Measurements from ENCODE around the gene TRAPPC12.

Gene TRAPPC12

DNA sequence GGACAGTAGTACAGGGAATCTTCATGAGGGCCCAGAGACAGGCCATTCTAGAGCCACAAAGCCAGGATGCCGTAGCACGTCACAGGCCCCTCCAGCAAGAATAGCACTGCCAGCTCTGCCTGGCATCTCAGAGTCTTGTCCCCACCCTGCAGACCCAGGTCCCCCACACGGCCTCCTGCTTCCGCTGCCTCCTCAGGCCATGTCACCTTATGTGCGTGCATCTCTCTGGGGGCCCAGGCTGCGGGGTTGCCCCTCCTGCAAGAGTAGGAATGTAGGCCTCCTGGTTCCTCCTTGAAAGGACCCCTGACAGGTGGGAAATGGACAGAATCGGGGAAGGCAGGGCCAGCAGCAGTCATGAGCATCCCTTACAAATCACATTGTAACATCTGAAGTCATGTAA, 90.0 kb downstream of the TRAPPC12 start:
- Histone ChIP-seq H3K9me3 (replicated peaks in 1 of 11) (no peaks in the 10 kb centered on the region), H3K36me3 (peaks cover 0 to 99% (median 75%) of the 10 kb centered on the region in 11 experiments; a peak in 21 of 22 replicates), H3K27ac (no peak overlapping the region), H3K4me1 (peaks cover 0 to 3% (median 0%) of the 10 kb centered on the region in 10 experiments; a peak in 3 of 20 replicates), H4K20me1 (peaks cover 0 to 15% (median 0%) of the 10 kb centered on the region in 11 experiments; a peak in 5 of 22 replicates), H3K4me3 (no peak overlapping the region), H3K27me3 (no peaks in the 10 kb centered on the region), H3K9ac (no peak overlapping the region), H3K4me2 (no peak overlapping the region)
- no peak for TF ChIP-seq Cebpa-rat (IDR thresholded peaks at IDR 0.05)

- no peak for TF ChIP-seq Cebpa-rat (IDR thresholded peaks at IDR 0.05)
- no peak overlapping the region for H3K27ac ChIP-seq
- no peaks in the 10 kb centered on the region for H3K27me3 ChIP-seq
- peaks cover 0 to 10% (median 0%) of the 10 kb centered on the region in 11 experiments; a peak in 5 of 22 replicates for H4K20me1 ChIP-seq
- no peak overlapping the region for H3K4me3 ChIP-seq
- peaks cover 0 to 99% (median 69%) of the 10 kb centered on the region in 11 experiments; a peak in 21 of 22 replicates for H3K36me3 ChIP-seq
- H3K9me3 ChIP-seq (replicated peaks in 1 of 11): no peaks in the 10 kb centered on the region
- H3K4me2 ChIP-seq: no peak overlapping the region
- H3K4me1 ChIP-seq: no peaks in the 10 kb centered on the region
- H3K9ac ChIP-seq: no peak overlapping the region
Measured at GRCh38 chr2:3470166-3470651, 90.7 kb downstream of the TRAPPC12 start.

DNA sequence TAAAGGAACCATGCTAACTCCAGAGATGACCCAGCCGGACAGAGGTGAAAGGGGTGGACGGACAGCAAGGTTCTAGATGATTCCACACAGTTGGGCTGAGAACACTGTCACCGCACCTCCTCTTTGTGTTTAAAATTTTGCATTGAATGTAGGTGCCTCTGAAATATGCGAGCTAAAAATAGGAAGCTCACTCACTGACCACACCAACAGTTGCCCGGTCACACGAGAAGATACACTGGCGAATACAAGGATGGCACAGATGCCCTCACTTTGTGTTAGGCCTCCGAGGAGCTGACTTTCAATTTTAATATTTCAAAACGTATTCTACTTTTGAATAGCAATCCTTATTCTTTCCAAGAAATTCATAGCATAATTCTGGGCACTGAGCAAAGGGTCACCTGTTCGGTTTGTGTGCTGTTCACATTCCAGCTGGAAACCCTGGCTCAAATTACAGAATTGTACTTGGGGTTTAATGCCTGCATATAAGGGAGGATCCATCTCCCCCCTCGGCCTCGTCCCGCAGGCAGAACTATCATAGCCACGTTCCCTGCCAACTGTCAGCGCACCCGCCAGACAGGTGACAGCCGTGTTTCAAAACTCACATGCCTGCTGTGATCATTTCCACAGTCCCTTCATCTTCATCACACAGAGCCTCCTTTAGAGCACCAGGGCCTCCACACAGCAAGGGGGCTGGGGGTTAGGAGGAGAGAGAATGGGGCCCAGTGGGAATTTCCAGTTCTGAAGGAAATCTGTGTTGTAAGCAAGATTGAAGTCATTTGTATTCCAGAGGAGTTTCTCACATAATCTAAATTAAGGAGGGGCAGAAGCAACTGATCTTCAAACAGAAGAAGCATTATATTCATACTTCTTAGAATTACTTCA, 91.6 kb downstream of the TRAPPC12 start:
- TF ChIP-seq Cebpa-rat (IDR thresholded peaks at IDR 0.05): no peak
- Histone ChIP-seq H3K36me3 (peaks cover 0 to 98% (median 70%) of the 10 kb centered on the region in 11 experiments; a peak in 21 of 22 replicates), H3K27ac (no peak overlapping the region)

DNA sequence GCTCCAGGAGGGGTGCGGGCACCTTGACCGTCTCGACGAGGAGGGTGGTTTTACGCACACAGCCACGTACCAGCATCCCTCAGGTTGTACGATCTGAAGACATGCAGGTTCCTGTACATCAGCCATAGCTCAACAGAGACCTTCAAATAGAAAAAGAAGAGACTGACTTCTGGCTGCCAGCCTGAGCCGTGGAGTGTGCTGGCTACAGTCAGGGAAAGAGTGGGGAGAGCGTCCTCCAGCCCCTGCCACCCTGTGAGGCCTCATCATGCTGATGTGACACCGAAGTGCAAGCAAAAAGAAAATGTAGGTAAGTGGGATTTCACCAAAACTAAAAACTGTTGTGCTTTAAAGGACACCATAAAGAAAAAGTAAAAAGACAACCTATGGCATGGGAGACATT, 92.8 kb downstream of the TRAPPC12 start:
- Histone ChIP-seq H3K9me3 (replicated peaks in 1 of 11) (no peaks in the 10 kb centered on the region), H3K4me1 (peaks cover 0 to 11% (median 0%) of the 10 kb centered on the region in 10 experiments; a peak in 9 of 20 replicates), H3K27me3 (no peaks in the 10 kb centered on the region), H3K4me3 (no peak overlapping the region), H3K36me3 (peaks cover 5 to 92% (median 58%) of the 10 kb centered on the region in 11 experiments; a peak in 21 of 22 replicates), H3K27ac (no peak overlapping the region), H3K9ac (no peak overlapping the region), H4K20me1 (peaks cover 0 to 10% (median 0%) of the 10 kb centered on the region in 11 experiments; a peak in 5 of 22 replicates), H3K4me2 (no peak overlapping the region)
- TF ChIP-seq Cebpa-rat (IDR thresholded peaks at IDR 0.05): no peak

More for the DNA sequence above, 91.6 kb downstream of the TRAPPC12 start:
- Histone ChIP-seq H3K4me2 (no peak overlapping the region), H3K27me3 (no peaks in the 10 kb centered on the region), H3K4me1 (peaks cover 0 to under 1% (median 0%) of the 10 kb centered on the region in 10 experiments; a peak in 2 of 20 replicates), H3K9me3 (replicated peaks in 1 of 11) (no peaks in the 10 kb centered on the region), H3K9ac (no peak overlapping the region), H4K20me1 (peaks cover 0 to 10% (median 0%) of the 10 kb centered on the region in 11 experiments; a peak in 5 of 22 replicates), H3K4me3 (no peak overlapping the region)

GRCh38 chr2:3472966-3473365, 93.5 kb downstream of the TRAPPC12 start:
- H3K36me3 ChIP-seq: peaks cover 5 to 88% (median 52%) of the 10 kb centered on the region in 11 experiments; a peak in 21 of 22 replicates
- H3K4me3 ChIP-seq: no peak overlapping the region
- no peak overlapping the region for H3K9ac ChIP-seq
- no peak overlapping the region for H3K4me2 ChIP-seq
- H3K4me1 ChIP-seq: peaks cover 0 to 11% (median 0%) of the 10 kb centered on the region in 10 experiments; a peak in 9 of 20 replicates
- peaks cover 0 to 9% (median 0%) of the 10 kb centered on the region in 11 experiments; a peak in 5 of 22 replicates for H4K20me1 ChIP-seq
- H3K27ac ChIP-seq: no peak overlapping the region
- no peak for TF ChIP-seq Cebpa-rat (IDR thresholded peaks at IDR 0.05)
- no peaks in the 10 kb centered on the region for H3K27me3 ChIP-seq
- H3K9me3 ChIP-seq (replicated peaks in 1 of 11): no peaks in the 10 kb centered on the region

GRCh38 chr2:3475771-3476170, 96.3 kb downstream of the TRAPPC12 start:
- no peak for TF ChIP-seq Cebpa-rat (IDR thresholded peaks at IDR 0.05)
- Histone ChIP-seq H3K36me3 (peaks cover 19 to 79% (median 46%) of the 10 kb centered on the region in 11 experiments), H3K9ac (no peak overlapping the region), H3K9me3 (replicated peaks in 1 of 11) (peaks cover 0 to 7% (median 0%) of the 10 kb centered on the region in 11 experiments; a peak in 2 of 22 replicates), H3K27ac (no peak overlapping the region), H3K27me3 (no peaks in the 10 kb centered on the region), H4K20me1 (peaks cover 0 to 4% (median 0%) of the 10 kb centered on the region in 11 experiments; a peak in 5 of 22 replicates), H3K4me2 (no peak overlapping the region), H3K4me1 (peaks cover 6 to 27% (median 18%) of the 10 kb centered on the region in 10 experiments), H3K4me3 (no peak overlapping the region)

- peaks cover 6 to 34% (median 24%) of the 10 kb centered on the region in 10 experiments for H3K4me1 ChIP-seq
- H3K27me3 ChIP-seq: no peaks in the 10 kb centered on the region
- no peak overlapping the region for H3K9ac ChIP-seq
- H3K4me2 ChIP-seq: peak overlapping the region in 4 of 11 experiments; percentile 11 to 34 (median 22); a peak in 4 of 22 replicates
- H3K4me3 ChIP-seq: no peak overlapping the region
- peaks cover 0 to 7% (median 0%) of the 10 kb centered on the region in 11 experiments; a peak in 2 of 22 replicates for H3K9me3 ChIP-seq (replicated peaks in 1 of 11)
- peaks cover 0 to 4% (median 0%) of the 10 kb centered on the region in 11 experiments; a peak in 5 of 22 replicates for H4K20me1 ChIP-seq
- no peak for TF ChIP-seq Cebpa-rat (IDR thresholded peaks at IDR 0.05)
- H3K27ac ChIP-seq: no peak overlapping the region
- peaks cover 19 to 72% (median 43%) of the 10 kb centered on the region in 11 experiments for H3K36me3 ChIP-seq
Measured at GRCh38 chr2:3476321-3476984, 97.0 kb downstream of the TRAPPC12 start.

DNA sequence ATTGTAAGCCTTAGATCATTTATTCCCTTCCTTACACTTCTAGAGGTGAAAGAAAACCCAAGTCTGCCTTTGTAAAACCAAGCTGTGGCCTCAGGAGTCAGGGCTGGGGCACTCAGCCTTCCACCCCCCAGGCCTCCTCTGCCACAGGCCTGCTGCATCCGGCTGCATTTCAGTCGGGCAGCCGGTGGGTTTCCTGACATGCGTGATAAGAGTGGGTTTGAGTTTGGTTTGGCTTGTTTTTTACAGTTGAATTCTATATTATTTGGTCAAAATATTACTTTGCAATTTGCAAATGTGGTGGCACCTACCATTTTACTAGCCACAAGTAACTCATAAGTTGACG, 97.5 kb downstream of the TRAPPC12 start:
- H3K27me3 ChIP-seq: no peaks in the 10 kb centered on the region
- TF ChIP-seq Cebpa-rat (IDR thresholded peaks at IDR 0.05): no peak
- H3K4me1 ChIP-seq: peaks cover 6 to 39% (median 29%) of the 10 kb centered on the region in 10 experiments
- peaks cover 19 to 67% (median 38%) of the 10 kb centered on the region in 11 experiments for H3K36me3 ChIP-seq
- H3K9ac ChIP-seq: no peak overlapping the region
- peaks cover 0 to 3% (median under 1%) of the 10 kb centered on the region in 11 experiments; a peak in 7 of 22 replicates for H4K20me1 ChIP-seq
- H3K27ac ChIP-seq: no peak overlapping the region
- H3K9me3 ChIP-seq (replicated peaks in 1 of 11): peaks cover 0 to 7% (median 0%) of the 10 kb centered on the region in 11 experiments; a peak in 2 of 22 replicates
- no peak overlapping the region for H3K4me3 ChIP-seq
- peak overlapping the region in 4 of 11 experiments; percentile 11 to 34 (median 22); a peak in 4 of 22 replicates for H3K4me2 ChIP-seq

Measured in BLaER1 treated with 17β-estradiol and CSF1 and Interleukin-3, amounts not matched to agents 10 nM and 100 nM (cell line).